NCI-H524 treated with DMSO at 0.1 percent for 48 hours (cell line): ENCODE data around the gene FFAR3.
A peak's percentile ranks its signal among the peaks of the same experiment; 100 is the strongest.

ENCODE experiments used
- DNase-seq: peaks from one replicate; lab custom pipeline; 2025; lab: John Stamatoyannopoulos, UW

FFAR3 gene

GRCh38 chr19:35330475-35330874 lies 27.8 kb upstream of the FFAR3 start:
- no peak for DNase-seq

GRCh38 chr19:35331551-35332214 lies 26.6 kb upstream of the FFAR3 start:
- DNase-seq = no peak

- no peak for DNase-seq
Observed at GRCh38 chr19:35332817-35333216, 25.4 kb upstream of the FFAR3 start.

- DNase-seq = no peak
Observed at GRCh38 chr19:35334144-35334753, 24.0 kb upstream of the FFAR3 start.

GRCh38 chr19:35336166-35336955 lies 21.9 kb upstream of the FFAR3 start:
- DNase-seq = no peak

- DNase-seq = no peak
Observed at GRCh38 chr19:35337097-35337983, 20.9 kb upstream of the FFAR3 start.

GRCh38 chr19:35337984-35338296 lies 20.3 kb upstream of the FFAR3 start:
- no peak for DNase-seq

- DNase-seq = no peak
Observed at GRCh38 chr19:35340431-35340830, 17.8 kb upstream of the FFAR3 start.

- no peak for DNase-seq
Observed at GRCh38 chr19:35341006-35341405, 17.3 kb upstream of the FFAR3 start.

GRCh38 chr19:35341565-35342225 lies 16.6 kb upstream of the FFAR3 start:
- no peak for DNase-seq

GRCh38 chr19:35342430-35342829 lies 15.8 kb upstream of the FFAR3 start:
- DNase-seq = peak; percentile 85

GRCh38 chr19:35344511-35345031 lies 13.7 kb upstream of the FFAR3 start:
- DNase-seq = no peak

GRCh38 chr19:35345671-35346111 lies 12.6 kb upstream of the FFAR3 start:
- no peak for DNase-seq

GRCh38 chr19:35346193-35347052 lies 11.8 kb upstream of the FFAR3 start:
- DNase-seq = no peak

GRCh38 chr19:35347171-35347929 lies 10.9 kb upstream of the FFAR3 start, which contains the start of gene FFAR1:
FFAR1 (plus strand) TSS chr19:35347902; CDS start chr19:35351552, 3,650 bp downstream.
- DNase-seq = no peak

- no peak for DNase-seq
Observed at GRCh38 chr19:35347930-35348298, 10.3 kb upstream of the FFAR3 start.

- DNase-seq = no peak
Observed at GRCh38 chr19:35348911-35349611, 9.2 kb upstream of the FFAR3 start.

GRCh38 chr19:35349614-35350521 lies 8.4 kb upstream of the FFAR3 start:
- no peak for DNase-seq
